GM18858 (cell line): Measurements from ENCODE around the gene STYXL1.
"Not testable (repeated sequence)": the region's sequence is repeated elsewhere in the genome, so short reads cannot be mapped to it uniquely, and the experiment has no call there.

Source experiments
- ATAC-seq: cut with Tn5 transposase; IDR thresholded peaks from one replicate; pipeline ENCODE4 v1.9.1; 2021; ENCODE audit not compliant: unreplicated experiment

Gene STYXL1

GRCh38 chr7:76040126-76040525, 7.7 kb downstream of the STYXL1 start:
- ATAC-seq: no peak

- ATAC-seq: no peak
Measured at GRCh38 chr7:76037310-76037709, 10.5 kb downstream of the STYXL1 start.

DNA sequence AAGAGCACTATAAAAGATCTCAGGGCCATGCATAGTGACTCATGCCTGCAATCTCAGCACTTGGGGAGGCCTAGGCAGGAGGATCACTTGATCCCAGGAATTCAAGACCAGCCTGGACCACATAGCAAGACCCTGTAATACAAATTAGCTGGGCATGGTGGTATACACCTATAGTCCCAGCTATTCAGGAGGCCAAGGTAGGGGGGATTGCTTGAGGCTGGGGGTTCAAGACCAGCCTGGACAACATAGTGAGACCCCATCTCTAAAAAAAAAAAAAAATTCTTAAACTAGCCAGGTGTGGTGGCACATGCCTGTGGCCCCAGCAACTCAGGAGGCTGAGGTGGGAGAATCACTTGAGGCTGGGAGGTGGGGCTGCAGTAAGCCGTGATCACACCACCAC, 15.8 kb downstream of the STYXL1 start:
- no peak for ATAC-seq

GRCh38 chr7:76029682-76030081, 18.1 kb downstream of the STYXL1 start:
- not testable (repeated sequence) for ATAC-seq

DNA sequence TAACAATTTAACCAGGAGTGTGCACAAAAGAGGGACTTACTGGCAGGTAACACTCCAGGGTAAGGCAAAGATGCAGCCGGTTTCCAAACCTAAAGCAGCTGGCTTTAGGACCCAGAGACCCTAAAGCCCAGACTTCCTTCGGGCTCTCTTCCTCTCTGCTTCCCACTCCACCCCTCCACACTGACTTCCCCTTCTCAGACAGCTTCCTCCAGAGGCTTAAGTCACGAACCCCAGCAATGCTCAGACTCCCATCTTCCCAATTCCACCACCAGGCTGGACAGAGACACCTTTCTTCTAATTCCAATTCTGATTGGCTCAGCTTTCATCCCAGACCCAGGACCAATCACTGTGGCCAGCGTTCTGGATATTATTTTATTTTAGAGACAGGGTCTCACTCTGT, 24.8 kb downstream of the STYXL1 start:
- ATAC-seq: no peak

GRCh38 chr7:76022026-76022780, 25.6 kb downstream of the STYXL1 start:
- ATAC-seq: no peak

DNA sequence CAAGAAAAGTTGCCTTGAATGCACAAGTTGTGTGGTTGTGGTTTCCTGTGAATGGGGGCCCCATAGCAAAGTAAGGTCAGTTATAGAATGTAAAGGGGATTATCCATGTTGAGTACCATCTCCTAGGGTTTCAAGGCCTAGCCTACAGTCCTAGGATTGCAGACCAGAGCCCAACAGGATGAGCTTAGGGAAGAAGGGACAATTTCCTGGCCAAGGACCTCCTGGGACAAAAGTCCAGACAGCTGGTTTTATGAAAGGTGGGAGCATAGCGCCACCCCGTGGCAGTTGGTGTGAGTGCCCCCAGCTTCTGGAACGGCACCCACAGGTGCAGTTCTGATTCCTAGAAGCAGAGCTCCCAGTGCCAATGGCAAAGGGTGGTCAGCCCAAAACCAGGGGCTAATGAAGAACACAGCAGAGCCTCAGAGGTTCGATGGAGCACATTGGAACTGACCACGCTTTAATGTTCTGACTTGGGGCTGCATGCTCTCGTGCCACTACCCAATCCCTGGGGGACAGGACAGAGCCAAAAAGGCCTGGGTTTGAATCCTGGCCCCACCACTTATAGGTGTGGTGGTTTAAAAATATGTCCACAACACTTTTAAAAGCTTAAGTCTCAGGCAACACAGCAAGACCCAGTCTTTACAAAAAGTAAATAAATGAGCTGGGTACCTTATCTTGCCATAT, 27.6 kb downstream of the STYXL1 start:
- ATAC-seq: no peak

- ATAC-seq: not testable (repeated sequence)
Measured at GRCh38 chr7:76018520-76018919, 29.3 kb downstream of the STYXL1 start.

- ATAC-seq: no peak
Measured at GRCh38 chr7:76016191-76016947, 31.4 kb downstream of the STYXL1 start.

DNA sequence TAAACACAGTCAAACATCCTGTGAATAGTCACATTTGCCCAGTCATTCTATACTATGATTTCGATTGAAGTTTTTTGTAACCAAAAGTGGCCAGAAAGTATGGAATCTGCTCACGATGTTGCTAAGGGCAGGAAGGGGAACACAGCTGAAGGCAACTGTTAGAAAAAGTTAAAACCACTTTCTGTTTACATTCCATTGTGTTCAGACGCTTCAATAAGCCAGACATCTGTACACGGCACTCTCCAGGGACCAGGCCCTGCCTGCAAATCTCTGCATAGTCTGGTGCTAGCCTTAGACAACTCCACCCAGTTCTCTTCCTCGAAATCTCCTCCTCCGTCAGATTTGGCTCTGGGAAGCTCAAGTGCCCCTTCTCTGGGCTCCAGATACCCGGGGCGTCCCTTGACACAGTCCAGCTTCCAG, 36.3 kb downstream of the STYXL1 start:
- ATAC-seq: no peak

DNA sequence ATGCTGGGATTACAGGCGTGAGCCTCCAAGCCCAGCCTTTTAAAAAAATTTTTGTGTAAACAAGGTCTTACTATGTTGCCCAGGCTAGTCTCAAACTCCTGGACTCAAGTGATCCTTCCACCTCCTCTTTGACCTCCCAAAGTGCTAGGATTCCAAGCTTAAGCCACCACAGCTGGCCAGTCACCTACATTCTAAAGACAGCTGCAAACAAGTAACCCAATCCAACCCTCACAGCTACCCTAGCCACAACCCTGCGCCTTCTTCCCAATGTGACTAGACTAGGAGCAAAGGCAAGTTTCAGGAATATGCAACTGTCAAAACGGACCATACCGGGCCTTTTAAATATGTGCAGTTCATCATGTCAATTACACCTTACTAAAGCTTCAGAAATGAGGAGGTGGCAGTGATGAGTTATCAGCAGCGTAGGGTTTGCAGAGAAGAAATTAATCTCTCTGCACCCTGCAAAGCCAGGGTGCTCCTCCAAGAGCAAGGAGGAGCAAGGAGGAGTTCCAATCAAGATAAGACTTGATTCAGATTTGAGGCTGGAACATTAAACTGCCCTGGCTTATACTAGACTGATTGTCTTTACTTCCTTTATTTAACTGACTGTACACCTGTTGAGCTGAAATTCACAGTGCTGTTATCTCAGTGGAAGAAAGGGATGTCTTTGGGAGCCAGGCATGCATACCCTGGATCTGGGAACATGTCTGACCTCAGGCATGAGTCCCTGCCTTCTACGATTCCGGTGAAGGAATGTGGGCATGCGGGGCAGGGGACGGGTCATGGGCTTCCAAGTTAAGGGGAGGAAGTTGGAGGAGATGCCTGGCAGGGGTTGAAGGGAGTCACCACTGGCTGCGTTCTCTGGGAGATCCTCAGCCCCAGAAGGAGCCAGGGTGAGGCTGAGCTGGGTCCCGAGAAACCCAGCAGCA, 37.9 kb downstream of the STYXL1 start:
- ATAC-seq: no peak

- no peak for ATAC-seq
Measured at GRCh38 chr7:76008156-76008687, 39.6 kb downstream of the STYXL1 start.

- not testable (repeated sequence) for ATAC-seq
Measured at GRCh38 chr7:76005004-76005403, 42.8 kb downstream of the STYXL1 start.

GRCh38 chr7:76003351-76003750, 44.4 kb downstream of the STYXL1 start:
- ATAC-seq: no peak

DNA sequence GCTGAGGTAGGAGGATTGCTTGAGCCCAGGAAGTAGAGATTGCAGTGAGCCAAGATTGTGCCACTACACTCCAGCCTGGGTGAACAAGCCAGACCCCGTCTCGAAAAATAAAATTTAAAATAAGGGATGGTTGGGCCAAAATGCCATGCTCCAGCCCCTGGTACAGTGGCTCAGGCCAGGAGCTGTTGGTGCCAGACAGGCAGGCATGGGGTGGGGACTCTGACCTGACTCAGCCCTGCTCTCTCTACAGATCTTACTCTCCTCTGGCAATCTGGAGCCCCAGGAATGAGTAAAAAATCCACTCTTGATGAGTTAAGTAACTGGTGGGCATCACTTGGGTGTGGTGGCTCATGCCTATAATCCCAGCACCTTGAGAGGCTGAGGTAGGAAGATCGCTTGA, 45.0 kb downstream of the STYXL1 start:
- ATAC-seq: no peak

- no peak for ATAC-seq
Measured at GRCh38 chr7:76002139-76002538, 45.7 kb downstream of the STYXL1 start.

DNA sequence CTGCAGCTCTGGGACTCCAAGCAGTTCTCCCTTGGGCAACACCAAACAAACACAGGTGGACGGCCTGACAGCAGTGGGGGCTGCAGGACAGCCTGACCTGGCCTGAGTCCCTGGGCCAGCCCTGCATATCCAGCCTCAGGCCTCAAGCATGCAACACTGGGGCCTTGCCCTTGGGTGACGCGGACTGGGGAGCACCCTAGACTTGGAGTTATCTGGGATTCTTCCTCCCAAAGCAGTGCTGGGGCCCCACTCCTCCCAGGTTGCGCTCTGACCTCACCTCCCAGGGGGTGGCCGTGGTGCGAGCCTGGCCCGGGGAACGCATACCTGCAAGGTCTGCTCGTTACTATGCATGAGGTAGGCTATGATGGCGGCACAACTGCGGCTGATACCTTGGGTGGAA, 47.2 kb downstream of the STYXL1 start:
- ATAC-seq: no peak

DNA sequence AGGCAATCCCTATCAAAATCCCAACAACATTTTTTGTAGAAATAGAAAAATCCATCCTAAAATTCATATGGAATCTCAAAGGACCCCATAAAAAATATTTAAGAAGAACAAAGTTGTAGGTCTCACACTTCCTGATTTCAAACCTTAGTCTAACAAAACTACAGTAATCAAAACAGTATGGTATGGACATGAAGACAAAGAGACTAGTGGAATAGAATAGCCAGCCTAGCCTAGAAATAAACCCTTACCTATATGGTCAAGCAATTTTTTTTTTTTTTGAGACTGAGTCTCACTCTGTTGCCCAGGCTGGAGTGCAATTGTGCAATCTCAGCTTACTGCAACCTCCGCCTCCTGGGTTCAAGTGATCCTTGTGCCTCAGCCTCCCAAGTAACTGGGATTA, 49.8 kb downstream of the STYXL1 start:
- no peak for ATAC-seq

GRCh38 chr7:75996476-75996875, 51.3 kb downstream of the STYXL1 start:
- ATAC-seq: no peak

DNA sequence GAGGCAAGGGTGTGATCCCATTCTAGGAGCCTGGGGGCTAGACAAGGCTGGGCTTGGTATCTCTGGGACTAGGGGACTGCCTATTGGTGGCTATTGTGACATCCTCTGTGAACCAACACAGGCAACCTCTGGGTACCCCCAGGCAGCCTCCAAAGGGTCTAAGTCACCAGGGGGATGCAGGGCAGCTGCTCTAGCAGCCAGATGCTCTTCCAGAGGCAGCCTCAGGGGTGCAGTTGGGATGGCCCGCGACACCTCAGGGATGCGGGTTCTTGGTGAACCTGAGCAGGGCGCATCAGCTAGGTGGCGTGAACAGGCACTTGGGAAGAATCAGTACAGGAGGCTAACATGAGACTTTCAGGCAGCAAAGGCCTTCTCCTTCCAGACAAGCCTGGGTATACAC, 51.8 kb downstream of the STYXL1 start:
- no peak for ATAC-seq
